PC-9 (cell line): Measurements from ENCODE around the gene FA2H. TPM values are rescaled to one million over a fixed set of nuclear protein-coding genes. Genes with fewer than 3 reads are reported as not detected.

Experiments
- BruUV-seq: library from RNA; stranded (reverse); fragments of 400-500 nt; replicated peaks from 2 replicates; lab custom pipeline; 2021; lab: Mats Ljungman, UMichigan
- CTCF ChIA-PET: fragments of 300-600 bp; sonication (Branson Sonifier 250); formaldehyde crosslinking; loops from one replicate; lab custom pipeline; 2022; ENCODE audit warnings: antibody characterized with exemption; lab: Charles Lee
- POLR2A ChIA-PET: fragments of 300-600 bp; sonication (Branson Sonifier 250); formaldehyde crosslinking; loops from one replicate; lab custom pipeline; 2022; ENCODE audit warnings: antibody characterized with exemption; ENCODE audit not compliant: unreplicated experiment; lab: Charles Lee
- DNase-seq, 2 experiments: peaks; one replicate each; pipeline versions ENCODE4 v3.0.0 to v3.0.0-alpha.2; 2015 to 2022; ENCODE audit warnings: mixed read lengths in 1 of 2
- H2AFZ ChIP-seq: fragments of 200-600 bp; sonication (generic); 2 replicates; pipeline ENCODE4 v1.8.1; 2017; ENCODE audit warnings: antibody characterized with exemption
- H3F3A ChIP-seq: fragments of 200-600 bp; sonication (generic); 2 replicates; pipeline ENCODE4 v1.8.1; 2017; ENCODE audit warnings: antibody characterized with exemption, mild to moderate bottlenecking, low read depth; ENCODE audit not compliant: insufficient read depth
- H3K27ac ChIP-seq: fragments of 200-600 bp; sonication (generic); 2 replicates; pipeline ENCODE4 v1.6.1; 2016; ENCODE audit warnings: mixed run types
- H3K27me3 ChIP-seq: fragments of 200-600 bp; sonication (generic); 2 replicates; pipeline ENCODE4 v1.6.1; 2016; ENCODE audit warnings: low read depth, mixed run types; ENCODE audit not compliant: insufficient read depth
- H3K36me3 ChIP-seq: fragments of 200-600 bp; sonication (generic); 2 replicates; pipeline ENCODE4 v1.6.1; 2016; ENCODE audit warnings: low read depth, mixed run types
- H3K4me1 ChIP-seq: fragments of 200-600 bp; sonication (generic); replicated peaks from 2 replicates; pipeline ENCODE4 v1.6.1; 2016; ENCODE audit warnings: mixed run types; ENCODE audit not compliant: insufficient read depth
- H3K4me2 ChIP-seq: fragments of 200-600 bp; sonication (generic); 2 replicates; pipeline ENCODE4 v1.6.1; 2017; ENCODE audit warnings: mixed run types
- H3K4me3 ChIP-seq: fragments of 200-600 bp; sonication (generic); 2 replicates; pipeline ENCODE4 v1.6.1; 2016; ENCODE audit warnings: mixed run types
- H3K79me2 ChIP-seq: fragments of 200-600 bp; sonication (generic); 2 replicates; pipeline ENCODE4 v1.6.1; 2017; ENCODE audit warnings: low read depth, mixed run types
- H3K9me2 ChIP-seq: fragments of 200-600 bp; sonication (generic); 2 replicates; pipeline ENCODE4 v1.8.1; 2017; ENCODE audit warnings: mild to moderate bottlenecking; ENCODE audit not compliant: insufficient read depth
- H3K9me3 ChIP-seq: fragments of 200-600 bp; sonication (generic); 2 replicates; pipeline ENCODE4 v1.8.1; 2016; ENCODE audit warnings: low read depth; ENCODE audit not compliant: insufficient read depth
- H4K20me1 ChIP-seq: fragments of 200-600 bp; sonication (generic); 2 replicates; pipeline ENCODE4 v1.8.1; 2017; ENCODE audit not compliant: insufficient read depth
- CTCF ChIP-seq: fragments of 200-600 bp; sonication (generic); conservative IDR thresholded peaks from 2 replicates; pipeline ENCODE4 v1.6.1; 2017; ENCODE audit warnings: mixed run types, antibody characterized with exemption, mild to moderate bottlenecking, moderate library complexity
- EZH2 ChIP-seq: fragments of 200-600 bp; sonication (generic); IDR thresholded peaks from 2 replicates; pipeline ENCODE4 v1.8.0; 2017; ENCODE audit warnings: antibody characterized with exemption, low read depth
- intact Hi-C: fragments of 100-400 bp; cut with micrococcal nuclease; formaldehyde crosslinking; loops from one replicate; pipeline ENCODE4 v1.10.0; 2022; ENCODE audit not compliant: unreplicated experiment
- total RNA-seq: library from RNA; stranded (reverse); gene quantifications from 2 replicates; pipeline ENCODE4 v1.2.3, GENCODE V29; 2021

FA2H gene
- total RNA-seq, 1 experiment from 2014 or later: 3.5 TPM

- Histone ChIP-seq H3K79me2 (0 out of 2 replicates have a peak, but pooled peaks cover 5% of the 10 kb centered on the region), H3K27me3 (no peaks in the 10 kb centered on the region), H3K9me2 (no peaks in the 10 kb centered on the region), H3K27ac (peak overlapping the region; percentile 91), H3K4me3 (peak overlapping the region; percentile 44; the same call in 1 of the 2 replicates), H2AFZ (peak overlapping the region; percentile 71; the same call in 1 of the 2 replicates), H3K4me1 (peaks cover 49% of the 10 kb centered on the region), H4K20me1 (no peaks in the 10 kb centered on the region), H3K9me3 (no peaks in the 10 kb centered on the region), H3F3A (peaks cover 35% of the 10 kb centered on the region; the same call in 1 of the 2 replicates), H3K4me2 (peak overlapping the region; percentile 83), H3K36me3 (no peaks in the 10 kb centered on the region)
- peak; percentile 94 to 97 for DNase-seq
- BruUV-seq: TSS peak; percentile 58
- ChIA-PET POLR2A (interaction anchor here (0.5 to 0.7 kb wide), 4 partner anchors 29 to 472 kb away, joined by 3 to 19 read pairs (median 8); no protein-coding TSS in a partner anchor), CTCF (interaction anchor here (0.7 kb wide), 1 partner anchor 288 kb away, joined by 3 read pairs; no protein-coding TSS in a partner anchor)
- intact Hi-C loops: loop anchor here (5.0 kb wide), 1 partner anchor 36 kb away; no protein-coding TSS in a partner anchor
- TF ChIP-seq EZH2 (no peak), CTCF (no peak)
Measured at GRCh38 chr16:74743668-74744299, 30.8 kb downstream of the FA2H start.

GRCh38 chr16:74743045-74743667 lies 31.5 kb downstream of the FA2H start:
- POLR2A ChIA-PET: interaction anchor here (0.7 kb wide), 1 partner anchor 959 kb away, joined by 3 read pairs; no protein-coding TSS in a partner anchor
- Histone ChIP-seq H3K4me2 (peak overlapping the region; percentile 83), H4K20me1 (no peaks in the 10 kb centered on the region), H3K4me1 (peaks cover 55% of the 10 kb centered on the region), H3K4me3 (peak overlapping the region; percentile 44), H3K27ac (peak overlapping the region; percentile 91), H2AFZ (no peak overlapping the region; the same call in 1 of the 2 replicates), H3K9me2 (no peaks in the 10 kb centered on the region), H3K27me3 (no peaks in the 10 kb centered on the region), H3K9me3 (no peaks in the 10 kb centered on the region), H3K79me2 (0 out of 2 replicates have a peak, but pooled peaks cover 5% of the 10 kb centered on the region), H3K36me3 (no peaks in the 10 kb centered on the region), H3F3A (peaks cover 39% of the 10 kb centered on the region; the same call in 1 of the 2 replicates)
- intact Hi-C loops: loop anchor here (5.0 kb wide), 1 partner anchor 36 kb away; no protein-coding TSS in a partner anchor
- TF ChIP-seq CTCF (no peak), EZH2 (no peak)
- TSS peak; percentile 98 for BruUV-seq
- peak in 1 of 2 experiments; percentile 41 for DNase-seq
- CTCF ChIA-PET: no interaction called here

- Histone ChIP-seq H3K27ac (peak overlapping the region; percentile 91), H3K4me3 (no peak overlapping the region), H4K20me1 (no peaks in the 10 kb centered on the region), H3K79me2 (0 out of 2 replicates have a peak, but pooled peaks cover 5% of the 10 kb centered on the region), H3K27me3 (no peaks in the 10 kb centered on the region), H3K36me3 (no peaks in the 10 kb centered on the region), H3K4me1 (peaks cover 66% of the 10 kb centered on the region), H3K4me2 (peak overlapping the region; percentile 23; the same call in 1 of the 2 replicates), H3K9me2 (no peaks in the 10 kb centered on the region), H3F3A (peaks cover 39% of the 10 kb centered on the region; the same call in 1 of the 2 replicates), H3K9me3 (no peaks in the 10 kb centered on the region), H2AFZ (no peak overlapping the region)
- BruUV-seq: no TSS peak
- POLR2A ChIA-PET: no interaction called here
- no peak for DNase-seq
- intact Hi-C loops: loop anchor here (5.0 kb wide), 1 partner anchor 35 kb away; no protein-coding TSS in a partner anchor
- no peak for TF ChIP-seq EZH2
- no peak for TF ChIP-seq CTCF
- CTCF ChIA-PET: interaction anchor here (0.6 kb wide), 1 partner anchor 13 kb away, joined by 12 read pairs; no protein-coding TSS in a partner anchor
Measured at GRCh38 chr16:74742051-74742481, 32.6 kb downstream of the FA2H start.
